Midbrain (tissue), 1 donor: ENCODE results near the gene TEX14.
A peak's percentile ranks its signal among the peaks of the same experiment; 100 is the strongest.

ENCODE experiments used
- DNase-seq: peaks from one replicate; lab custom pipeline; 2025; lab: John Stamatoyannopoulos, UW

The TEX14 gene

DNA sequence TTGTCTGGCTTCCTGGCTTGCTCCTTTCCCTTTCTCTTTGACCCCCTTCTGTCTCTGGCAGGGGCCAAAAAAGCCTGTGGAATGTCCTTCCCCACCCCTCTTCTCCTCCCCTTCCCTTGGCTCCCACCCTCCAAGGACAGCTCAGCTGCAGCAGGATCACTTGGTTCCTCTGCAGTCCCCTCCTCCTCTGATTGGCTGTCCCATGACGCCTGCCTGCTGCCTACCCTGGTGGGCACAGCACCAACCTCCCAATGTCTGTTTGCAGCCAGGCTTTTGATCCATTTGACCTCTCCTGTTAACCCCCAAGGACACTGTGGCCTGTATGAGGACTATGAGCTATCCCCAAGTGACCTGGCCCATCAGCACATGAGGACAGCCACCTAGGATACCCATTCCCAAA lies 162.6 kb downstream of the TEX14 start:
- peak; percentile 67 for DNase-seq

DNA sequence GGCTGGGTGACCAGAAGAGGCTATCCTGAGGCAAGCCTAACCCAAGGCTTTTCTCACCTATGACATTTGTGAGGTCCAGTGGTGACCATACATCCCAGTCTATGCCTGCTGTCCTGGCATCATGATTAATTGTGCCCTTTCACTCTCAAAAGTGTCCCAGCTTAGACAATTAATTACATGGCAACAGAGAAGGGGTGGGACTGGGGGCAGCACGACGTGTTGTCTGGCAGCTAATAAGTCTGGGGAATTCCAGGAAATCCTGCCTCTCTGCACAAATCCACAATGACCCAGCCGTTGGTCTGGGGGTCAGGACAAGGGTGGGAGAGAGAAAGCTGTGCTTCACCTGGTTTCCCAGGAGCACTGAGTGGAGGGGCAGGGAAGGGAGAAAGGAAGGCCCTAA lies 163.4 kb downstream of the TEX14 start:
- DNase-seq = no peak

DNA sequence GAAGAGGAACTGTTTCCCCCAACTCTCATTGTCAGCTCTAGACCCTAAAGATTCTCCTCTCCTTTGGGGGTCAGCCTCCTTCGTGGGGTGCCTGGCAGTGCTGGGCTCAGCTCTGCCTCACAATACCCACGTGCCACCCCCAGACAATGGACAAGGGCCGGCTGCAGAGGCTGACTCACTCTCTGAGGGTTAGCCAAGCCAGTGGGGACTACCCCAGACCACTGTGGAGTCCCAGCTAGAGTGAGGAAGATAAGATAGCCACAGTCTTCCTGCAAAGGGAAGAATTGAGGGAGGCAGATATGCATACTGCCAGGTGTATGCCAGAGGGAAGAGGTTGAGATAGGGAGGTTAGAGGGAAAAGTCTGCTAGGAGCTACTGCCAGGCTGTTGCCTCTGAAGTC lies 163.9 kb downstream of the TEX14 start:
- peak; percentile 89 for DNase-seq

DNA sequence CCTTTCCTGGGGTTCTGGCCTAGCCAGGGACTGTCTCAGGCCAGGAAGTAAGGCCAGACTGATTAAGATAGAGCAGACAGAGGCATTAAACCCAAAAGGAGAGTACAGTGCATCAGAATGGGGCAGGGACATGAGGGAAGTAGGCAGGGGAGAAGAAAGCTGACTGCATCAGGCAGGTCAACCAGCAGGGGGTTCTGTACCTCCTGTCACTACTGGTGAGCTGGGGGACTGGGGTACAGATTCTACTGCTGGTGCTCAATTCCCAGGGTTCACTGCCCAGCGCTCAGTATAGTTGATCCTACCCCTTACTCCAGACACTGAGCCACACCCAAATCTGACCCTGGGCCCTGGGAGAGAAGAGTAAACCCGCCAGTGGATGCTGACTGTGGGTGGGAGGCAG lies 164.5 kb downstream of the TEX14 start:
- no peak for DNase-seq

DNA sequence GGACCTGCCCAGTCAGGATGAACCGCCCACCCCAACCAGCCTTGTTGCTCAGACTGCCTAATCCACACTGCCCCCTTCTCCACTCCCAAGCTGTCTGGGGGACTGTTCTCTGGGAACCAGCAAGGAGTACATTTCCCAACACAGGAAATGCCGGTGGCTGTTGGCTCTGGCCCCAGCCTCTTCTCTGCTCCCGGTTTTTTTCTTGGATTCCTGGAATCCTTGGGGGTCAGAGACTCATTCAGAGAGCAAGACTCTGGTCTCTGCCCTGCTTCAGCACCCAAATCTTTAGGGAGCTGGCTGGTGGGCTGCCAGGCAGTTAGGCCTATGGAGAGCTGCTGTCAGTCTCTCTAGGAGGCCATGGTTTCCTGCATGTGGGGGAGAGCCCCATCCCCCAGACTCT lies 166.6 kb downstream of the TEX14 start:
- no peak for DNase-seq

DNA sequence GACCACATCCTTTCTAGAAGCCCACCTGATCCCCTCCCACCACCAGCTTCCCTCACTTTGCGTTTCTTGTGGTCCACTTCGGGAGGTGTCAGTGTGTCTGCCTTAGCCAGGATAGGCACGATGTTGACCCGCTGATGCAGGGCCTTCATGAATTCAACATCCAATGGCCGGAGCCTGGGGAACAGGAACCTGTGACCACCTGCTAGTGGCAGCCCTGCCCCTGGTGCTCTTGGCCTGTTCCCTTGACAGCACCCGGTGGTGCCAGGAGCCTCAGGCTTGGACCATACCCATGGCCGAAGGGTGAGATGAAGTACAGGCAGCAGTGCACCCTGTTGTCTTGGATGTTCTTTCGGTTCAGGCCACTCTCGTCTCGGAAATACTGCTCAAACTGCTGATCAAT lies 170.2 kb downstream of the TEX14 start:
- no peak for DNase-seq

DNA sequence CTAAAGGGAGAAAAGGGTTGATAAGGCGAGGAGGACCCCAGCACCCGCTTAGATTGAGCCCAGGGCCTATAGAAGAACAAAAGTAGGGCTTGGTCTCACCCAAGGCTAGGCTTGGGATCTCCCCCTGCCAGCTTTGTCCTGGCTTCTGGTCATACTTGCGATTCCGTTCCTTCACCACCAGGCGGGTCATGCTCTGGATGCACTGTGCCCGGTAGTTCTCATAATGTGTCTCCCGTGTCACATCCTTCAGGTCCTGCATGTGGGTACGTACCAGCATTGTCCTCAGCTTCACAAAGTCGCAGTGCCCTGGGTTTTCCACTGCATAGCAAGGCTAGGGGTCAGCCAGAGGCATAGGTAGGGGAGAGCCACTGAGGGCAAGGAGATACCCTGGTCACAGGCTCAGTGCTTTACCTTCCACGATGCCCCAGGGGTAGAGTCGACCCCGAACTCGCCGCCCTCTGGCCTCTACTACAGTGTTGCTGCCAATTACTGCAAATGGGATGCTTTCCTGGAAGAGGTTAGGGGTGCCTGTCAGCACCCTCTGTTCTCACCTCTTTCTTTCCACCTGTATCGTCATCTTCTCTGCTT lies 170.9 kb downstream of the TEX14 start:
- peak; percentile 14 for DNase-seq

DNA sequence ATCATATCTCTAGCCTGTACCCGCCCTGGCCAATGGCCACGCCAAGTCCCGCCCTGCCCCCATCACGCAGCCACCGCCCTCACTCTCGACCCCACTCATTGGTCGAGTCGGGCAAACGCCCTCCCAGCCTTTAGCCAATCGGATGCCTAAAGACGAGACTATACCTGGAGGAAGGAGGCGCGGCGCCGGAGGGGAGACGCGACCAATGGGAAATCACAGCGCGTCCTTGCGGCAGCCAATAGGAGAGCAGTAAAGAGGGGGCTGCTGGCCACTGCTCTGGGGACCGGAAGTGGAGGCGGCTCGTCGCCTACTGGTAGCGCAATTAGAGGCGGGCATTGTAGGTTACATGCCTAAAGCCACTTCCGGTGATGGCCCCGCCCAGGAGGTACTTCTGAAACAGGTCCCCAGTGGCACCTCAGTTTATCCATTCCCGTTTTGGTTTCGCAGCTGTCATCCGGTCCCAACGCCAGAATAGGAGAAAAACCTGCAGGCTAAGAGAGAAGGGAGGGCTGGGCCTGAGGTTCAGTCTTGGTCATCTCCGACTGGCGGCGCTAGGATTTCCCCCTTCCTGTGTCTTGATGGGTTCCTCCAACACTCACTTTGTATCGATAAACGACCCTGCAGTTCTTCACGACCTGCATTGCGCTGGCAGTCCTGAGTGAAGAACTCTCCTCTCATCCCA lies 173.8 kb downstream of the TEX14 start:
- DNase-seq = peak; percentile 100

DNA sequence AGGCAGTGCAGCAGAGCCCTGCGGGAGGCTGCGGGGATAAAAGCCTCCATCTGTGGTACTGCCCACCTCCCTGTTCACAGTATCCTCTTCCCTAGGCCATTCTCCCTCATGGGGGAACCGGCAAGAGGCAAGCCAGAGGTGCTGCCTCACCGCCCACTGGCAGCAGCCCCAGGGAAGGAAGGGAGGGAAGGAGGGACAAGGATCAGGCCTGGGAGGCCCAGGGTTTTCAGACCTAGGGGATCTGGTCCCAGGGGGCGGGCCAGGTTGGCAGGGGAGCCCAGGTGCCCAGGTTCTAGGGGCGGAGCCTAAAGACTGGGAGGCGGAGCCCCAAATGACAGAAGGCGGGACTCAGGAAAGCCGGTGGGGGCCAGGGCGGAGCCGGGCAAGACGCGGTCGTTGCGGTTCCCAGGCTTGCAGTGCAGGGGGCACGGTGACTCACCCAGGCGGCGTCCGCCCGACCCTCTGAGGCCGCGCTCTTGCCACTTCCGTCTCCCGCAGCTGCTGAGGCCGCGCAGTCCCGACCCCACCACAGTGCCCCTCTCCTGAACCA lies 174.4 kb downstream of the TEX14 start:
- no peak for DNase-seq

DNA sequence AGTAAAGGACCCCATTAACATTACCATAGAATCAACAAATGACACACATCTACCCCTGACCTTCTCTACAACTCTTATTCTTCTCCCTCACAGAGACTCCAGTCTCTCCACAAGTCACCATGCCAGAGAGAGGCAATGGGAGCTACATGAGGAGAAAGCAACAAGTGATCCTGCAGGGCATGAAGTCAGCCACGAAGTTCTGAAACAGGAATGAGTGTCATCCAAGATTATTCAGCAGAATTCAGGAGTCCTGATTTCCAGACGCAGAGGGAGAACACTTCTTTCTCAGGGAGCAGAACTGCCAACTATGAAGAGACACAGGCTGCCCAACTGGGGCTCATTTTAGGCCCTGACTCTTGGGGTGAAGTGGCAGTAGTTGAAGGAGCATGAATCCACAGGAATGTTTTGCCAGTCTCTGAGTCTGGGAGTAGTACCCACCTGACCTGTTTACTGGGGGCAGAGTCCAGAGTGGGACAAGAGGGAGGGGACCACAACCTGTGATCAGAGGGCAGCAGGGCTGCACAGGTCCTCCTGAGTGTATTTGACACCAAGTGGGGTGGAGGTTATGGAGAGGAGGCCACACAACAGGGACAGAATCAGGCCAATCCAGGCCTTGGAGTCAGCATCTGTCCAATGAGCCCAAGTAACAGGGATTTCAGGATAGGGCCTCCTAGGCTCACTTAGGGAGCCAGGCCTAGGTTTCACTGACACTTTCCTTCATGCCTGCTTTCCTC lies 175.0 kb downstream of the TEX14 start:
- no peak for DNase-seq

DNA sequence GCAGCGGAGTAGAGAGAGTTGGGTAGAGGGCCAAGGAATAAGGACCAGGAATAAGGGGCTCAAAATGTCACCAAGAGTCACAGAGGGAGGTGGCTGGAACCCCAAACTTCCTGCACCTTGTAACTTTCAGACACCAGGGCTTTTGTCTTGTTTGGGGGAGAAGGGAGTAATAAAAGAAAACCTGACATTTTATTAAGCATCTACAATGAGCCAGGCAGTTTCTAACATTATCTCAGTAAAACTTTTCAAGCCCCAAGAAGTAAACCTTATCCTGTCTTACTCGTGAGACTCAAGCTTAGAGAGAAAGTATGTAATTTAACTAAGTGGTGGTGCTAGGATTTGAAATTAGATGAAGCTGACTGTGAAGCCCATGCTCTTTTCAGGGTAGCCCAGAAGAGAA lies 176.6 kb downstream of the TEX14 start:
- DNase-seq = no peak

DNA sequence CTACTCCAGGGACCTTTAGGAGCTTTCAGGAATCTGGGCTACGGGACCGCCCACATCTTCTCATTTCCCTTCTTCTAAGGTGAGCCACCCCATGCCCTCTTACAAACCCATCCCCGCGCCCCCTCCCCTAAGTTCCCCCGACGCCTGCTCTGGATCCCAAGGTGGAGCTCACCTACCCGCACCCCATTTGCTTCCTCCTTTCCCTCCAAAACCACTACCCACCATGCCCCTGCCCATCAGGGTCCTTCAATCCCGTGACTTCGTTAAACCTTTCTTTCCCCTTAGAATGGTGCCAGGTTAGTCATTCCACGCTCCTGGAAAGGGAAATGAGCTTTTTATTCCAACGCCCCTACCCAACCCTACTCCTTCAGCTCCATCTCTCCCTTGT lies 177.1 kb downstream of the TEX14 start:
- DNase-seq = no peak

DNA sequence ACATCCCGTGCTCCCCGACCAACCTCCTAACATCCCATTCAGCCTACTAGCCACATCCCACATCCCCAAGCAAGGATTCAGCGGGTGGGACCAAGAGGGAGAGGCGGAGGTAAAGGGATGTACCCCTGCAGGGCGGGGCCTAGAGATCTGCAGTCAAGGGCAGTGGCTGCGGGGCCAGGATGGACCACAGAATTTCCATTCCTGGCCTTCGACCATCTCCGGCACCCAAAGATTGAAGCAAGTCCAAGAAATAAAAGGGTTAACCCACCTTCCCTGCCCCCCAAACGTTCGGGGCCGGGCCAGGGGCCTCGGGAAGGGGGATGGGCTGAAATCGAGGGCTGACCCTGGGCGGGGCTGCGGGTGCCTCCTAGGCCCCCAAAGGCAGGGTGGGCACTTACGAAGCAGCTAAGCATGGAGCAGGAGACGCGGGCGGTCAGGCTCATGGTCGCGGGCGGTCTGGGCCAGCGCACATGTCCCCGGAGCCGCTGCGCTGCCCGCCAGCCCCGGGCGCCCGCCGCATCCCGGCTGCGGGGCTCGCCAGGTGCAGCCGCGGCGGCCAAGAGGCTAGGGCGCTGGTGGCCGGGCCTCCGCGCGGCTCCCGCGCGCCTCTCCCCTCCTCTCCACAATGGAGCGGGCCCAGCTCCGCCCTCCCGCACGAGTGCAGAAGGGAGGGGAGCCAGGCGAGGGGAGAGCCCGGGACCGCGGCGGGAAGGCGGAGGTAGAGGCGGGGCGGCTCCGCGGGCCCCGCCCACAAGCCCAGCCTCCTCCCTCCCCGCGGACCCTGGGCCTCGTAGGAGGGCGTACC lies 177.7 kb downstream of the TEX14 start, which contains the start of gene MTMR4:
Gene MTMR4, minus strand, starts transcription at position 674 of the 805 bp plus-strand sequence. Its CDS starts 231 bp downstream, at position 443.
- DNase-seq = peak; percentile 80

DNA sequence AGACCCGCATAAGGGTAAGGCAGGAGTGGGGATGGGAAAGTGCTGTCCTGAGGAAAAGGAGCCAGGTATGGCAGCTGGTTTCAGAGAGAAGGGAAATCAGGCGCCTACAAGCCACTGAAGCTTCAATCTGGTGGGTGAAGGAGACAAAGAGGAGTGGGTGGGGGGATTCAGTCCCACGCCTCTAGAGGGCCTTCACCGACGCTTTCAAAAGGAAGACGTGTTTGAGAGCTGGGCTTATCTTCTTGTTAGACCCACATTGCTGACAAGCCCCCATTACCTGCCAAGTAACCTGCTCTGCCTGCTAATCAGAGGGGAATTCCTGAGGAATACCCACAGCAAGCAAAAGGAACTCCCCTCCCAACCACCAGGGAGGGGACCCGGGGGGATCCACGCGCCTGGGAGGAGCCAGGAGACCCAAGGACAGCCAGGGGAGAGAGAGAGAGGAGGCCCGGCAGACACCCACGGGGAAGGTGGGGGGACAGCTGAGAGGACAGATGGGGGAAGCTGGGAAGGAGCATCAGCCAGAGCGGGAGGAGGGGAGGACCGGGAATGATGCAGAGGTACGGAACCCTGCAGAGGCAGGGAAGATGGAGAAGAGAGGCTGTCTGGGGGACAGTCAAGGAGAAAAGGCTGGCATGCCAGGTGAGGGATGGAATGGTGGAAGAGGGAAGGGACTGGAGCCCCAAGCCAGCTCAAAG lies 178.4 kb downstream of the TEX14 start:
- DNase-seq = no peak

DNA sequence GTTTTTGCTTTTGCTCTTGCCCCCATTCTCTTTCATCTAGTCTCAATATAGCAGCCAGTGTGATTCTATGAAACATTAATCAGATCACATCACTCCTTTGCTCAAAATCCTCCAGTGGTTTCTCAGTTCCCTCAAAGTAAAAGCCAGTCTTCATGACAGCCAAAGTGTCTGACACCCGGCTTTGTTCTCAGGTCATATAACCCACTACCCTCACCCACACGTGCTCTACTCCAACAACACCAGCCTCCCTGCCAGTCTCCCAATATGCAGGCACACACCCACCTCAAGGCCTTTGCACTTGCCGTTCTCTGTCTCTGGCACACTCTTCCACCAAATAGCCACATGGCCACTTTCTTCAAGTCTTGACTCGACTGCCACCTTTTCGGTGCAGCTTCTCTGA lies 181.8 kb downstream of the TEX14 start:
- DNase-seq = no peak

DNA sequence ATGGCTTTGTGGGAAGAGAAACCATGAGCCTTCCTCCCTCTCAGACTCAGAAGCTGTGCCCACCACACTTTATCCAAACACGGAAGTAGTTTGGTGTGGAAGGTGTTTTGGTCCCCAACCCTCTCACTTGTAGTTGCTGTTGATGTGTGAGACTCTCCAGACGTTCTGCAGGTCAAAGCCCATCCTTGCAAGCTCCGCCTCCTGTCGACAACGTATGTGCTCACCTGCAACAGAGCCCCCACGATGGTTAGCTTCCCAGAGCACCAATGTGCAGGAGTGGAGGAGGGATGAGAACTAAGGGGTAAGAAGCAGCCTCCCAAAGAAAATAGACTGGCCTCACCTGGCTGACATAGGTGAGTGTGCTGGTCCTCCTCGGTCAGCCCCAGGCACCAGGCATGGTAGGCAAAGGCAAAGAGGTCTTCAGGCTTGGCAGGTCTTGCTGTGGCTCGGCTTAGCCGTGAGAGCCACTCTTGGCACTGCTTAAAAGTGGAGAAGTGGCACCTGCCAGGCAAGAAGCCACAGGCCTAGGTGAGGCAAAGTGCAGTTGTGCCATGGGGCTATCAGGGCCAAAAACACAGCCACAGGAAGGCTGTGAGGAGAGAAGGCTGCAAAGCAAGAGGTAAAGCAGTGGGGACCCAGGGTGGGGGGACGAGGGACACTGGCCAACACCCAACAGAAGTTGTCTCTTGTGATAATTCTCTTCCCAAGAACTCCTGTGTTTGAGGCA lies 183.3 kb downstream of the TEX14 start:
- DNase-seq = no peak

DNA sequence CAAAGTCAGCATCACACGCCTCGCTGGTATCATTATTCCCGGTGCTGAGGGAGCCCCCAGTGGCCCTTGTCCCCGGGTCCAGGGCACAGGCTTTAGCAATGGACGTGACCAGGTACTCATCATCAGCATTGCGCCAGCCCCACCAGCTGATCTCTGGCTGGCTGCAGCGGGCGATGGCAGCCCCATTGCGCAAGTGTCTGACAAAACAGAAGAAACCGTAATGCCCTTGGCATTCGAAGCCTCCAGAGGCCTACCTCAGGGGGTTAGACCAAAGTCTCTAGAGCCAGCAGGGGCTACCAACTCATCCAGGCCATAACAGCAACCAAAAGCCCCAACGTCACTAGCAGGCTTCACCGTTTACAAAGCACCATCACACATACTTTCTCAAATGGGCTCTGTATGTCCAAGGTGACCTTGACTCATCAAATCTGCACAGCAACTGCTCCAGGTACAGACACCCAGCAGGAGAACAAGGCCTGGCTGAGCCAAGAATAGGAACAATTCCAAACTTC lies 184.7 kb downstream of the TEX14 start:
- DNase-seq = no peak
